ENCODE measurements around the gene ARGLU1.

ARGLU1 gene

DNA sequence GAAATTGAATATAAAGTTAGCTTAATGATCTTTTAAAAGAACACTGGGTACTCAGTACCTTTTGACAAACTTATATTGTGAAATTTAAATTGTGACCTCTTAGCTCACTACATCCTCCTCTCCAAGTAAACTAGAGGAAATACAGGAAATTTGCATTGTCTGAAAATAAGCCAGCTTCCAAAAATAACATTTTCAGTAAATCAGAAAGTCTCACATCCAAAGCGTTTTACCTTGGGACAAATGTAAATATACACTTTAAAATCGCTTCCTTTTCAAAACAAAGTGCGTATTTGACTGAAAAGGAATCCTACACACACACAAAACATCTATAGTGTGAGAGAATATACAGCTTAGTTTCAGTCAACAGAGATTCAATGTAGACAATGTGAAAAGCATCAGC lies 30.4 kb downstream of the ARGLU1 start:
- DNase-seq, result no peak

DNA sequence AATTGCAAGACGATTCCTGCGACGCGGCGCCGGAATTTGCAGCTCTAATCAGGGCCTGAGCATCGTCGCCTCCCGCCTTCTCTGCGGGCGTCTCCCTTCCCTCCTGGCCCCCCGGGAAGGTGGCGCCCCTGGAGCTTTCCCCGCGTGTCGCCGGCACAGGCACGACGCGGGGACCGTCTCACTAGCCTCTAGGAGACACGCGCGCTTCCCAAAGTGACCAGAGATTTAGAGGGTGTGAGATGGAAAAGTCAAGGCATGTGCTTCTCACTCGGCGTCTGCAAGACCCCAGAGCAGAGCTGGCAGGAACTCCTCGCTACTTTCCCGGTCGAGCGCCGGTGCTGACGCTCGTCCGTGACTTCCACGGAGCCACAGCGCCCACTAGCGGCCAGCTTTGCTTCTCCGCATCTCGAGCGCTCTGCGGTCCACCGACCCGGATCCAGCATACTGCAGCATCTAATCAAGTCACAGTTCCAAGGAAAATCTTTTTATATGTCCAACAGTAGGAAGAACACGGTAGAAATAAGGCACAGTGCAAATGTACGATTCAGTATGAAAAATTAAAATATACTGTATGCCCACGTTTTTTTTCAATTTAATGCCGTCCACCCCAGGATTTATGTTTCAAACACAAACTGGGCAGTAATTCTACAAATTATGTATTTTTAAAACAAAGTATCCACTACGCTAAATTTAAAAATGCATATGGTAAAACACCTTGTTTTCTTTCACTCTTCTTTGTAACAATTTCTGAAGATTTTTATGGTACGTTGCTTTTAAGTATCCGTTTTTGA lies 31.5 kb downstream of the ARGLU1 start:
- DNase-seq, result peak; percentile 81 to 84

DNA sequence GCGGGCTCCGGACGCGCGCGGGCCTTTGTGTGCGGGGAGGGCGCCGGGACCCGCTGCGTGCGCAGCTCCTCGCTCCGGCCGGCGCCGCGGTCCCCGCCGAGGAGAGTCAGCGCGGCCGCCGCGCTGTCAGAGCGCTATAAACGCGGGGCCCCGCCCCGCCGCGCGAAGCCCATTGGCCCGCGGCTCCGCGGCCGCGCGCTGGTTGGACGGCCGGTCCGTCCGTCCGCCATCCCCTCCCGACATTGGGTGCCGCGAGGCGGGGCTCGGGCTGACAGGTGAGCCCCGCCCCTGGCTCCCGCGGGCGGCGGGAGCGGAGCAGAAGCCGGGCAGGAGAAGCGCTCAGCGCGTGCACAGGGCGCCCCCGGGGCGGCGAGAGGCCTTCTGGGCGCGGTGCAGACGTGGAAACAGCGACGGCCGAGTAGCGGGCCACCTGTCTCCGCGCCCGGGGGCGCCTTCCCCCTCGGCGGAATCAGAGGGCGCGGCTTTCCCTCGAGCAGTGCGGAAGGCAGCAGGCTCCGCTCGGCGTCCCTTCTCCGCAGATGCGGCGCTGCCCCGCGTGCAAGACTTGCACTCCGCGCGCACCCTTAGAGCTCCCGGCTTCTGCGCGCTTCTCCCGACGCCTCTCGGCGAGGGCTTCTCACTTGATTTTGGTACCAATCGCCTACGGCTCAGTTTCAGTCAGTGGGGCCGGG lies 32.2 kb downstream of the ARGLU1 start, which contains the start of gene EFNB2:
Gene EFNB2, minus strand, starts transcription at position 111 of the 692 bp plus-strand sequence. CDS start 698 bp downstream, outside the sequence.
- peak; percentile 89 to 90 for DNase-seq

DNA sequence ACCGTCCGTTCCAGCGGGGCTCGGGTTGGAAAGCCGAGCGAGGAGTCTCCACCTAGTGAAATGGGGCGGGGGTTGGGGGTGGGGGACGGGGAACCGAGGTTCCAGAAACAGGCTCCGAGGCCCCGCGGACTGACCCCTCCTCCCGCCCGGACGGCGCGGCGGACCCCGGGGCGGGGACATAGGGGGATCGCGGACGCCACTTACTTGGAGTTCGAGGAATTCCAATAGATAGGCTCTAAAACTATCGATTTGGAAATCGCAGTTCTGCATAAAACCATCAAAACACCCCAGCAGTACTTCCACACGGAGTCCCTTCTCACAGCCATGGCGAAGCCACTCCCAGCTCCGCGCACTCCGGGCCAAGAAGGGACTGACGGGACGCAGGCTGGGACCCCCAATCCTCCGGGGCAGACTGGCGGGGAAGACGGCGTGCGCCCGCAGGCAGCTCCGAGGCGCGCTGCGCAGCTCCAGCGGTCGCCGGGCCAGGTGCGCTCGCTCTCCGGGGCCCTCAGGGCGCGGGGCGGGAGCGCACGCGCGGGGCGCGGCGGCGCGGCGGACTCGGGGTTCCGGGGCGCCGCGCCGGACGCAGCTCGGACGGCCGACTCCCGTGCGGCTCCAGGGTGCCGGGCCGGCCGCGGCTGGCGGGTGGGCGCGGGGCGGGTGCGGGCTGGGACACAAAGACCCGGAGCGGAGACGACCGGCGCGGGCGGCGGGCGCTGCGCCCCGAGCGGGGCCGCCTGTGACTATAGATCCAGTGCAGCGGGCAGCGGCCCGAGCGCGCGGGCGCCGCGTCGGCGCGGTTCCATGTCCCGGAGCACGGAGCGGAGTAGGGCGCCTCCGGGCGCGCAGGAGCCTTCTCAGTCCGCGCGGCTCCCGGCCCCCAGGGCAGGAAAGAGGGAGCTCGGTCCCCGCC lies 33.0 kb downstream of the ARGLU1 start:
- no peak for DNase-seq

DNA sequence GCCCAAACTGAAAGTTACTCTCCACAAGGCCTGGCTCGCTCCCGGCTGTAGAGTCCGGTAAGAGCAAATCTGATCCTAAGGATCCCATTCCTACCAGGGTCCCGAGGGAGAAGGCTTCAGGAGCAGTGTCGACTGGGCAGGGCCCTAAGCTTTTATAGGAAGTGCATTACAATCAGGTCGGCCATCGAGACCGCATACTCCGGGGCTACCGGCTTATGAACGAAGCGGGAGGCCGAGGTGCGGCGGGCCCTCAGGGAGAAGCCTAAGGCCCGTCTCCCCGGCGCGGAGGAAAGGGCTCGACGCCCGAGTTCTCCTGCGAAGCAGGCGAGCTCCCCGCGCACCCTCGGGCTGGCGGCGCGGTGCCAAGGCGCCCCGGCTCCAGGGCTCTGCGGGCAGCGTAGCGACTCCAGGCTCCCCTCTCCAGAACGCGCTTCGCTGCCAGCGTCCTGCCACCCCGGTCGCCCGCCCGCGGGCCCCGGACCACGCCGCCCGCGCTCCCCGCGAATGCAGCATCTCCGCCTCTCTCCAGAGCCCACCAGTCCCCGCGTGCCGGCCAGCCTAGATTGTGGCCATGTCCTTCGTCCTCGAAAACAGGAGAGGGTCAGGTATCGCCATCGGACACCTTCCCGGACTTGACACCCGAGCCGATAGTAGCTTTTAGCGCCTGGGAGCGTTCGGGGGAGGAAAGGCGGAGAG lies 33.8 kb downstream of the ARGLU1 start:
- peak in 1 of 2 donors; percentile 17 for DNase-seq

DNA sequence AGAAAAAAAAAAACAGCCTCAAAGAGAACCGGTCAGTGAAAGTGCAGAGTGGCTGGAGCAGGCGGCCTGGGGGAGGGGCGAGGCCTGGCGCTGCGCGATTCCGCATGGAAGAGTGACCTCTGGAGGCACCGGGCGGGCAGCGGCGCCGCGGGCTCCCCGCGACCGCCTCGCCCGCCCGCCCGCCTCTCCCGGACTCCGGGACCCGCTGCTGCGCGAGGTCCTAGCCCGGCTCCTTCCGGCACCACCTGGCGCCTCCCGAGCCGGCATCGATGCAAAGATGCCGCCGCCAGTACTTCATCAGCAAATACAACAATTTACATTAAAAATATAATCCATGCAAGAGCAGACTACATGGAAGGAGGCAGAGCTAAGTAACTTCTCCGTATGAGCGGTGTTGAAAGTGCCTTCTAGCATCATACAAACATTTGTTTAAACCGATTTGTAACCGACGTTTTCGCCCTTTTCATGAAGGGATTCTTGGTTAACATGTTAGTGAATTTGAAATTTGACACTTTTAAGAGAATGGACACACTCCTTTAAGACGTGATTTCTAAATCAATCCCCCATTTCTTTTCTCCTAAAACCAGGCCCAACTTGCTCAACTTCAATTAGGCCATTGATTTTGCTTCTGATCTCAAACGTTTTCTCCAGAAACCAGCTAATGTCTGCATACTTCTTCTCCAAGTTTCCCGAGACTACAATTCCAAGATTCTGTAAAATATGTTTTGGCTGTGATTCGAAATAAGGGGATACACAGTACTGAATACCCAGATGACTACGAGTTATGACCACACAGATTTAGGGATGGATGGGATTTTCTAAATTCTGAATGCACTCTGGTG lies 34.6 kb downstream of the ARGLU1 start:
- peak in 1 of 2 donors; percentile 34 for DNase-seq

DNA sequence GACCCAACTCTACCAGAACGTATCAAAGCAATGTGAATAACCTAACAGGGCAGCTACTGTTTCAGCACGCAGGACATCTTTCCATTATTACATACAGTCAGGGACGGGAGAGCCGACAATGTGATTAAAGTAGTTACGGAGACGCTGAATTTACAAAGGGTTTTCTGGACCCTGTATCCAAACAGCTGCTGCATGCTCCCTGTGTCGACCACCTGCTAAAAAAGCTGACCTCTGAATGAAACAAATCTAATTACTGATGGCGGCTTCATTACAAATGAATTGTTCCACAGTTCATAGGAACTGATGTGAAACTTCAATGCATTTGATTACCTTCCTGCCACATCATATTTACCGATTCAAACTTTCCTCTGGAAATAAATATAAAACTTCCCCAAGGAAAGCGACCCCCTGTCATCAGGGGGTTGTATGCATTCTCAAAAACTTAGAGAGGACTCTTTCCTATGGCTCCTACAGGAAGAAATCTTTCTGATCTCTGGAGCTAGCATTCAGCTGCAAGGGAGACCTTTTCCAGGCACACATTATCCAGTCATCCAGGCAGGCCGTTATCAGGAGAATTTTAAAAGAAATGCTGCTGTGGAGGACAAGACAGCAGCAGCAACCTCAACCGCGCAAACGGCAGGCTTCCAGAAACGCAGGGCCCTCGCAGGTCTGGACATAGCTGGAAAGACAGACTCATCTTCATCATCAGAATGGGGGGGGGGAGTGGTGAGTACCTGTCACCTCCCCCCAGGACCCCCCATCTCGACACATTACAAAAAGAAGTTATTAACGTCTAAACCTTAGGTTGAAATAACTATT lies 35.6 kb downstream of the ARGLU1 start:
- no peak for DNase-seq

DNA sequence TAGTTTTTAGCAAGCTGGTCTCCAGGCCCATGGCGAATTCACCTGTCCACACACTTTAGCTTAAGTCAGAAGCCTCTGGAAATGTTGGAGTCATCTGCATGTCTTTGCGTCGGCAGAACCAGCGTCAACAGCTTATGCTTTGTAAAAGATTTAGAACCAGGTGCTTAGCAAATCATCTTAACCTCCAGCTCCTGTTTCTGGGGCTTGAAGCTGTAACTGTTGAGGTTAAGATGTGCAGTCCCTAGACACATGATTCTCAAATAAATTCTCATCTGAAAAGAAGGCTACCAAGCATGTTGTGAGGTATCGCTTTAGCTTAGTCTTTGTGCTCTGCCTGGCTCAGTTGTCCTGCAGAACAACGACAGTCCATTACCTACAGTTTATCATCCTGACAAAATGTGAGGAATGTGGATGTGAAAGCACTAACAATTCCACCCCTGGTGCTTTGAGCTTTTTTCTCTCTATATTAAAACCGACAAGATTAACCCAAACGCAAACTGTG lies 36.9 kb downstream of the ARGLU1 start:
- no peak for DNase-seq

DNA sequence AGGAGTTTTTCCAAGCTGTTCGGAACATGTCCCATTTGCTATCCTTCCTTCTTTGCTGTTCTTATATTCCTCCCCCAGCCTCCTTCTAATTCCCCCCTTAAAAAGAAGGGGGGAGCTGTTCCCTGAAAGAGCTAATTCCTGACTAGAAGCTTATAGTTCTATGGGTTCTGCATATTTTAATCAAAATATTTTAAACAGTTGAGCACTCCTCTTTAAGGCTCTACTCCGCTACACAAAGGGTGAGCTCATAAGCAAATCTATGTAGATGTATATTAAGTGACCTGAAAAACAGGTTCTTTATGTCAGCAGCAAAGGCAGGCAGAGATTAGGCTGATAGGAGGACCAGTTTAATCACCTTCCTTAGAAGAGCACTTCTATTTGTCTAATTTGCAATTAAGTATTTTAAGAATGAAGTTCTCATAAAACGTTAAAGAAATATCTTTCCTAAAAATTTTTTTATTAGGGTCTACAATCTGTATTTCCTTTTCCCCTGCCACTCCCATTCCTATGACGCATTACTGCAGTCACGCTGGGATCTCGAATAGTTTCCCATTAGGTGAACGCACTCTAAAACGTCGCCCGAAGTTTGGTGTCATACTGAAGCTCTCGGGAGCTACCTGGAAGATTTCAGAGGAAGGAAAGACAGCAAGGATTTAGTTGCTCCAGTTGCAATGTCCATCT lies 37.6 kb downstream of the ARGLU1 start:
- DNase-seq, result no peak

DNA sequence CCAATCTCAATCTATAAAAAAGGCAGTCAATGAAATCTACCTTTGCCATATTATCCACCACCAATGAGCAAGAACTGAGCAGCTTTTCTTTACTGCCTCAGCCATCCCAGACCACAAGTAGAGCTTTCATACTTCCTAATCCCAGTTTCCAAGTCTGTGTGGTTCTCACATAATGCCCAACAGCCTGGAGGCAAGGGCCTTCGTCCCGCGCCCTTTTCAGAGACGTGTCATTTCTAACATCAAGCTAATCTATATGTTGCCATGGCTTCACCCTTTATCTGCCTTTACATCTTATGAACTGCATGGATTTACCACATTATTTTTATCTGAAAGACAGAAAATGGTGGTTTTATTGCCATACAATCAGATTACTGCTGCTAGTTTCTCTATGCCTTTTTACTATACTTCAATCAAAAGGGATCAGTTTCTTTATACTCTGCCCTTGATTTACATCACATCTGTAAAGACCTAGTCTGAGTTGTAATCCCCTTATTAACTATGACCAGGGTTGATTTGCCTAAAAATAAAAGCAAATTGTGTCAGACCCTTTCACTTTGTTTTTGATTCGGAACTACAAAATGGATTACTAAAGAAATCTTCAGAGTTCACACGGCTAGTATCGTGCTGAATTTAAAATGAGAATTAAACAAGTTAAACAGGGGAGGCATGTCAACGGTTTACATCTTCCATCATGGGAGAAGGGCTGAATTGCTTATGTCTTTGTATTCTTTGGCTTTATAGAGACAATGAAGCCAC lies 38.3 kb downstream of the ARGLU1 start:
- DNase-seq, result no peak

DNA sequence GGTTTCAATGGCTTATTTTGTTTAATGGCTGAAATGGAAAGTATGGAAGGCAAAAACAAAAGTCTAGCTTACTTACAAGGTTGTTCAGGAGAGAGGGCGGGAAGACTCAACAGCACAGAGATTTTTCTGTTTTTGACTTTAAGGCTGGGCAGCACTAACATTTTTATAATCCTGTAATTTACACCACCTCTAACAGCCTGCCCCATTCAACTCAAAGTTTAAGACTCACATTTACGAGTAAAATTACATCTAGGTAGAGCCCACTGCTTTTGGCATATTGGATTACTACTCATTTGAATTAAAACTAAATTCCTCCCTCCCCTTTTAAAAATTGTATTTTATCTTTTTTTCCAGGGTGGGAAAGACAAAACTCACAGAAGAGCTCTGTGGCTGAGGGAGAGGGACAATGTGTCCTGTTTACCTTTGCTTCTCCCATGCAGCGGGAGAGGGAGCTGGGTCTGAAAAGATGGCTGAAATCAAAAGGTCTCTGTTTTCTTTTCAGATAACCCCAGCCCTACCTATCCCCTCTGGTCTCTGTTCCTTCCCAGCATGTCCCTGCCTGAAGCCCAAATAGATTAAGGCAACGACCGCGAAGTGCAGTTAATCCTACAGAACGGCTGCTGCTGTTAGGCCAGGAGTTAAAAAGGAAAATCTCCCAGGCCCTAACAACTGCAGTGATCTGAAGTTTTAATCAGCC lies 39.1 kb downstream of the ARGLU1 start:
- DNase-seq, result no peak

DNA sequence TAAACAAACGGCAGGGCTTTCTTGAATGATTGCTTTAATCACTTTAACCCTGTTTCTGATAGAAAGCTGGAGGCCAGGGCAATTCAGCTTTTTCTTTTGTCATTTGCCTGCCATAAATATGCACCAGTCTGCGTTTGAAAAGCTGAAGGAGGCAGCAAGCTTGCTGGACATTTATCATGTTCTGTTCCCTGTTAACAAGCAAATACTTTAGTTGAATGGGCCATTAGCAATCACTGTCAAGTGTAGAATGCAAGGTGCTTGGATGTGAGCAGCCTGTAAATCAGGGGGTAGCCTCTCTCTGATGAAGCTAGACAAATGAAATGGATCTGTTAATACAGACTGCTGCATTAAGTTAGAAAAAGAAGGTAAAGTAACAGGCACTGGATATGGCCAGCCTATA lies 40.1 kb downstream of the ARGLU1 start:
- no peak for DNase-seq

DNA sequence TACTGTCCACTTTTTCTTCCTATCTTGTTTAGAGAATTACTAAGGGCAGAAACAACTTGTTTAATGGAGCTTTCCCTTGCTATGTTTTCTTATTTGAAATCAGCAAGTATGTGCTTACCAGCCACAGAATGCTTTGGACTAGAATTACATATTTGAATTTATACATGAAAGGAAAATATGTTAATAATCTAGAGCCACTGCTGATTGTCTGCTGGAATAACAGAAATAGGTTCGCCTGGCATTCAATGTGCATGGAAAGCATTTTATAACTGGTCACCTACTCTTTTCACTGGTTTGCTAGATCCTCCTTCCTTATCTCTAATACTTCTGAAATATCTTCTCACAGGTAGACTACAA lies 40.5 kb downstream of the ARGLU1 start:
- no peak for DNase-seq

DNA sequence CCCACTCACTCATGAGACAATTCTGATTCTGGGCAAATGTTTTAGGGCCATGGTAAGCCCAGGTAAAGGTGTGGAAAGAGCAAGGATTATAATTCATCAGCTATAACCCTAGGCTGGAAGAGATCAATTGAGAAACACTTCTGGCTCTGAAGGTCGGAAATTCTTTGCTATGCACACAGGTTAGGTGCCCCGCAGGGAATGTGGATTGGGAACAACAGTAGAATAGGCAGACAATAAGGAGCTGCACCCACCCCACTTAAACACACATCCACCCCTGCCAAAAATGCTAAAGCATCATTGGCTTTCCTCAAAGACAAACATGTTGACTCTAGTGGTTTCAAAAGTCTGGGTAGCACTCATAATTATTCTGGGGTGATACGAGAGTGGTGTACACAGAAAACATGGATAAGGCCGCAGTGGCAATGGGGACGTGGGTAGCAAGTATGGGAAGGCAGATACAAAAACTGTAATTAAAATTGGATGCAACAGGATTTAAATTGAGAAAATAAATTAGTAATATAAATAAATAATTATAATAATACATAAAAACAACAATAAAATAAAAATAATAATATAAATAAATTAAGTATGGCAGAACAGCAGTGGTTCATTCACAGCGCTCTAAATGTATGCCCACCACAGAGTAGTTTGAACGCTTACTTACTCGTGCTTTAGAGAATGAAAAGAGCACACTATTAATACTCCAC lies 41.0 kb downstream of the ARGLU1 start:
- DNase-seq, result no peak

DNA sequence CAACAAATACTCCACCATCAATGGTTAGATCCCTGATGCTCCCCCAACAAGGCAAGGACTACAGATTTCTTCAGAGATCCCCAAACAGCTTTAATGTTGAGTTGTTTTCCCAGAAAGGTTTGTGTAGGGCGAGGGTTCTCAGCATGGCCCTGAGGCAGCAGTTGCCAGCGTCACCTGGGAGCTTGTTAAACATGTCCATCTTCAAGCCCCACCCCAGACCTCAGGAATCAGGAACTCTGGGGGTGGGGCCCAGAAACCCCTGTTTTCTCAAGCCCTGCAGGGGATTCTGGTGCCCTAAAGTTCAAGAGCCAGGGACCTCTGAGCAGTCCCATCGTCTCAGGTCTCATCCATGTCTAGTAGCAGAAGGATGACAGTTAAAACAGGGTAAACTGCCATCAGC lies 42.1 kb downstream of the ARGLU1 start:
- no peak for DNase-seq

DNA sequence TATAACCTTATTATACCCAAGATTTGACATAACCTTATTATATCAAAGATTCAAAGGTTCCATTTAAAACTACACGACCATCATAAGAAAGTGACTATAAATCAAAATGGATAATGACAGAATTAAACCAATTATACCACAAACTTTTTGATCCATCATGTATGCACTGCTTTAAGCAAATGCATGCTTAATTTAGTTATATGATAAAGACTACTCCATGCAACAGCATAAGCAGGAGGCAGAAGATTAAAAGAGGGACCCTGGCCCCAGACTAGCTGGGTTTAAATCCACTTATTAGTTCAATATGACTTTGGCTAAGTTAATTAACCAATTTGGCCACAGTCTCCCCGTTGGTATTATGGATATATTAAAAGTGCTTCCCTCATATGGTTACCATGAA lies 43.8 kb downstream of the ARGLU1 start:
- no peak for DNase-seq

DNA sequence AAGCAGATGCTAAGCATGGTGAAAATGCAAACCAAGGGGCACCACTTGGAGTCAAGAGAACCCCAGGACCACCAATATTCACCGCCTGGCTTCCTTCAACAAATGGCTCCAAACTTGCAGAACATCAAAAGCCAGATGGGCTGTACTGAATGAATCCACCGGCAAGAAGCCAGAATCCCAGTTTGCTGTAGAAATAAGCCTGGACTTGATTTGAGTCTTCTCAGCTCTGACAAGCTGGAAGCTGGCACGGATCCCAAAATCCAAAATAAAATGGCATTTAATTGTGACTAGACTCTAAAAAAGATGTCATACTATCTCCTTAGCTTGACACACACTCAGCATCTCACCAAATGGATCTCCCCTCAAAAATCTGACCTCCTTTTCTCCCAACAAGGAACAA lies 44.4 kb downstream of the ARGLU1 start:
- DNase-seq, result no peak
